IPS-11a (cell line): ENCODE results near the gene IGF1.

Source experiments
- H3K4me3 ChIP-seq: one replicate; pipeline ENCODE4 v1.5.1; 2013; ENCODE audit warnings: low read depth, low read length, control low read depth

The IGF1 gene

GRCh38 chr12:102429211-102430154, 50.9 kb downstream of the IGF1 start:
- H3K4me3 ChIP-seq, result no peak overlapping the region

DNA sequence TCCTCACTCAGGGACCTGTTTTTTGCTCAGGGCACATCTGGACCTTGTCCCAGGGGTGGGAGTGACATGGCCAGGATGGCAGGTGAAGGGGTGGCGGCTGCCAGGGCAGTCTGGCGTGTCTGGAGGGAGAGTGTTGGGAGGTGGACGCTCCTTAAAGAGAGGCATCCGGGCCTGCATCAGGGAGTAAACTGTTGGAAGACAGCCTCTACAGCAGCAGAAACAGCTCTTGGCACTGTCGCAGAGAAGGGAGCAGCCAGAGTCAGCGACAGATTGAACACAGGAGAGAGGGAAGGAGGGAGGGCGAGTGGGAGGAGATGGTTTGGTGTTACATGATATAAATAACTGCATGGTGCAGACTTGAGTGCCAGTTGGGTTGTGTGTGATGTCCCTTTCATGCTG, 52.8 kb downstream of the IGF1 start:
- no peak overlapping the region for H3K4me3 ChIP-seq

DNA sequence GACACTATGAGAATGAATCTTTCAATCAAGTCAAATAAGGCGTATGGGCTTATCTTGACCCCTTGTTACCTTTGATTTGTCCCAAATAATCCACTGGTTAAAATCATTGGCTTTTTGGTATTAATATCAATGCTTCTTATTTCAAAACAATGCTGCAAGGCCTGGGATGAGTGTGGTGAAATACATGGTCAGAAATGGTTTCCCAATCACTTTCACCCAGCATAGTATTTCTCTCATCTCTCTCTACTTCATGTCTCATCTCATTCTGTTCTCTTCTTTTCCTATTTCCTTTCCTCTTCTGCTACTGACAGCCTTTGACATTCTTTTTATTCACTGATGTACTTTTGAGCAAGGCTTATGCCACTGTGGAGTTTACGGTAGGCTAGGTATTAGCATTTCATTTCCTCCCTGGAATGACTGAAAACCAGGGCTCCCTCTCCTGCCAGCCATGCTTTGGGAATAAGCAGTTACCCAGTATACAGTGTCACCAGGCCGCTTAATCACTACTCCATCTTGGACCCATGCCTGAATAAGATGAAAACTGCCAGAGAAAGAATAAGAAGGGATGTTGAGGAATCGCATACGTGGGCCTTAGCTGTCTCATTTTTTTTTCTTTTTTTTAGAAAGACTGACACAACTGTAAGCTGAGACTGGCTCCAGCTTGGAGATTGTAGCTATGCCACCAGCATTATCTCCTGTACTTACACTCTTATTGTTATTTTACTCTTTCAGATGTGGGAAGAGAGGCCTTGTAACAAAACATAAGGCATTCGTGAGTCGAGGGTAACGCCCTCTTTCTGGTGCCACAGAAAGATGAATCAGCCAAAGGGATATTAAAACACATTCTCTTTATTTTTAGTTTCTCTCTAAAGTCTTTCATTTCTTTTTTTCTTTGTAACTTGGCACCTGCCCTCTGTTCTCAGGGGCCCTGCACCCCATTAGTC, 53.5 kb downstream of the IGF1 start:
- no peak overlapping the region for H3K4me3 ChIP-seq

DNA sequence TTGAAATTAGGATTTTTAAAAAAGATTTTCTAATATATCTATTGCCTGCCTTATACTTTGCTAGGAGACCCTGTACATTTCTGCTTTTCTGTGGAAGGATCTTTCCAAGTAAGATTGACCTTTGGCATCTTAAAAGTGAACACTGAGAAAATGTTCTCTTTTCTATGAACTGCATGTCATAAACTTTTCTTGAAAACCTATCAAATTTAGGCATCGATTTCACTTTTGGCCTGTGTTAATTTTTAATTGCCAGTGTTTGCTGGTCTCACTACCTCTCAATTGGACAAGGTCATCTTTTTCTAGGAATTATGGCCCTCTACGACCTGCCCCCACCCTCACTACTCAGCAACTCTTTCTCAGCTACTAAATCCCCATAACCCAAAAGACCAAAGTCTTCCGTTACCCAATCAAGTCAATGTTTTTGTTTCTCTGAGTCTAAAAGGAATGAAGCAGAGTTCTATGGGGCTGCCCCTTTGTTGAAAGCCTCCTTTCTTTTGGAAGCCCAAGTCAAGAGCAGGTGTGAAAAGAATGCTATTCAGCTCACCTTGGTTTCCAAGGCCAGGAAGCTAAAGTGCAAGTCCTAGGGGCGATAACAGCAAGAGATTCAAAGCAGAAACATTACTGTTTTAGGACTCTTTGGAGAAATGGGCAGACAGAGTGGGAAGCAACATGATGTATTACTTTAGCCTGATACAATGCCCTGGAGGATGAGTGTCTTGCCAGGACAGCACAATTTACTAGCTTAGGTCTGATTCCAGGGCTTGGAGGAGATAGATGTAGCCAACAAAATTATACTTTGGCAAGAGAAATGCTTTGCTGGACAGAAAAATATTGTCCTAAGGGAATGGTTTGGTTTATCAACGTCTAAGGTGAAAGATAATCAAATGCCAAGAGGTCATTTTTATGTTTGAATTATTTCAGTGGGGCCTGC, 55.0 kb downstream of the IGF1 start:
- no peak overlapping the region for H3K4me3 ChIP-seq

- H3K4me3 ChIP-seq, result no peak overlapping the region
Measured at GRCh38 chr12:102423462-102423861, 56.9 kb downstream of the IGF1 start.

DNA sequence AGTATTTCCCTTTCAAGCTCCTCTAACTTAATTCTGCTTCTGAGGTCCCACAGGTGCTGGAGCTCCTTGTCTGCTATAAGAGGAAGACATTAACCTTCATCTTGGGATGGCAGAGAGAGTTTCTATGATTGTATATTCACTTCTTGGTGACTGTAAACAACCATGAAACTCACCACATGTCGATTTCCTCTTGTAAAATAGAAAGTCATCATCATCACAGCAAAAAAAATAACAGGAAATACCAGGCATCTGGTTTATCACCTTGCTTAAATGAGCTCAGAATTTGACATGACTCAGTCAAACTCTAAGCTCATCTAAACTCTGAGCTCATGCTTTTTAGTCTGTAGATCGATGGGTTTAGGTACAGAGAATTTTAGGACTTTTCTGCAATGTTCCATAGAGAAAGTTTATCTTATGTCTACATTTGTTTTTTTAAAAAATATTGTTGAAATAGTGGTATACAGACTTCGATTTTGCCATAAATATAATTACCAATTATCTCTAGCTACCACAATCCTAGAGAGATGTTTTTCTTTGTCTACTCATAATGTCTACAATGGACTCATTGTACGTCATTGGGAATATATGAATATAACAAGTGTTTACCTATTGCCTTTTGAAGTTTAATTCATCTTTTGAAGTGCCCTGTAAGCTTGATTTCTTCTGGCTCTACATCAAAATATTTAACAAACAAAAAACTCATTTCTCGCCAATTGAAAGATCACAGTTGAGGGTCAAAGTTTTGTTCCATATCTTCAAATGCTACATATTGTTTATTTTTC, 58.4 kb downstream of the IGF1 start:
- H3K4me3 ChIP-seq, result no peak overlapping the region

DNA sequence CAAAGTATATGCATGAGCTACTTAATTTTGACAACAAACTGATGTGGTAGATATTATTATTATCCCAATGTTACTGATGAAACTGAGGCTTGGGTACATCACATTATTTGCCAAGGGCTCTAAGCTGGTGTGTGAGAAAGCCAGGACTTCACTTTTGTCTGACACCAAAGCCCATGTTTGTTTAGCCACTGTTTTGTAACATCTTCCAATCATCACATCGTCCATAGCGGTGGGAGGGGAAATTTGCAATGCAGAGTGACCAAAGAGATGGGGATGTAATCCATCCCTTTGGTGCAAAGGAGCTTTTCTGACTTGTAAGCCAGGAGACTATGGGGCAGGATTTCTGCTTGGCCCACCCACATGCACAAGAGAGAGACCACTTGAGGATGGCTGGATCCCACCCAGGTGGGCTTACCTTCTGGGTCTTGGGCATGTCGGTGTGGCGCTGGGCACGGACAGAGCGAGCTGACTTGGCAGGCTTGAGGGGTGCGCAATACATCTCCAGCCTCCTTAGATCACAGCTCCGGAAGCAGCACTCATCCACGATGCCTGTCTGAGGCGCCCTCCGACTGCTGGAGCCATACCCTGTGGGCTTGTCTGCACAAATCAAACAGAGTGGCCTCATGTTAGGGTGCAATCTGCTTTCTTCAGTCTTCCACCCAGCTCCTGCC, 61.1 kb downstream of the IGF1 start:
- H3K4me3 ChIP-seq, result no peak overlapping the region

DNA sequence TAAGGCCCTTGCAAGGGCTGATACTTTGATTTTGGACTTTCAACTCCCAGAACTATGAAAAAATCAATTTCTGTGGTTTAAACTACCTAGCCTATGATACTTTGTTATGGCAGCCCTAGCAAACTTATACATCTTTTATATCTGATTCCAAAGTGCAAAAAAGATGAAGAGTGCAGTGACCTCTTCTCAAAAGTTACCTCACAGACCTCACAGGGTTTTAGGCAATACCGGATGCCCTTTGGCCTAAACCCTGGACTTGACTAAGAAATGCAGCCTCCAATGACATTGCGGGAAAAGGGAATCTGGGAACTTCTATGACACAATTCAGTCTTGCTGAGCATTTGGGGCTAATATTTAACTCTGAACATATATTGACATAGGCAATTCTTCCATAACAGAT, 63.3 kb downstream of the IGF1 start:
- no peak overlapping the region for H3K4me3 ChIP-seq

- H3K4me3 ChIP-seq, result no peak overlapping the region
Measured at GRCh38 chr12:102415515-102415914, 64.8 kb downstream of the IGF1 start.

GRCh38 chr12:102413396-102413795, 67.0 kb downstream of the IGF1 start:
- no peak overlapping the region for H3K4me3 ChIP-seq

DNA sequence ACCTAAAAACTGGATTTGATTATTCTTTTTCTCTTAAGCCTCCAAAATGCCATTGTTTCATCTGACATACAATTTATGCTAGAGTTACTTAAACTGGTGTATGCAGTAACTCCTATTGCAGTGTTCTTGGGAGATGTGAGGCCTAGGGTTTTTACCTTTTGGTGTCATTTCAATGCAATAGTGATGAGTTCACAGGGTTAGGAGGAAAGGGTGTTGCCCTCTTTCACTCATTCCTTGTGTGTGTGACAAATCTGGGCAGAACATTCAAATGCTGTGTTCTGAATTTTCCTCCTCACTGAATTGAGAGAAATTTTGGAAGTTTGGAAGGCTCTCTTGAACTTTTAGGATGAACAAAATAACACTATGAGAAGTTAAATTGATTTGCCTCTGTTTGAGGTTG, 69.9 kb downstream of the IGF1 start:
- H3K4me3 ChIP-seq, result no peak overlapping the region

- no peak overlapping the region for H3K4me3 ChIP-seq
Measured at GRCh38 chr12:102408487-102409297, 71.7 kb downstream of the IGF1 start.

DNA sequence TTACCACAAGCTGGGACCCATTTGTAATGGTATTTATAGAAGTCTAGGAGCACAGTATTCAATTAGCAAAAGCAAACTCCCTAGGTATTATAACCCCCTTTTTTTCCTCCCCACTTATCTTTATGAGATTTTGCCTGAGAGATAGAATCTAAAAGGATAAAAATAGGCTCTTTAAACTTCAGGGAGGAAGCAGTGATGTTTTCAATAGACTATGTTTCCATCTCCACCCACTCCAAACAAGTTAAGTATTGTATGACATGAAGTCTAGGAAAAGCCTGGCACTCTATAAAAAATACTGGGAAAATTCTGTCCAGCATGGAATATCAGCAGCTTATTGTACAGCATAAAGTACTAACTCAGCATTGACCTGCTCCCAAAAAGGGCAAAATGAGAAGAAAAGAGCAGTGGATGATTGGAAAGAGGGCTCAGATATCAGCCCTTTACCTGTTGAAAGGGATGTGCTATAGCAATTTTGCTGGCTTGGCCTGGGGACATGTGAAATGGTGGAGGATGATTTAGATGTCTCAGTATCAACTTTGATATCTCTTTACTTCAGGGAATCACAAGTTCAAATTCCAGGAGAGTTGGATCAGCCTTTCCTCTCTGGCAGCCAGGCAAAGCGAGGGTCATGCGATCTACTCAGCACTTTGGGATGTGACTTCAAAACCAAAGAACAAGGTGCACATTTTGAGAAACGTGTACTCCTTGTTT, 72.4 kb downstream of the IGF1 start:
- no peak overlapping the region for H3K4me3 ChIP-seq

DNA sequence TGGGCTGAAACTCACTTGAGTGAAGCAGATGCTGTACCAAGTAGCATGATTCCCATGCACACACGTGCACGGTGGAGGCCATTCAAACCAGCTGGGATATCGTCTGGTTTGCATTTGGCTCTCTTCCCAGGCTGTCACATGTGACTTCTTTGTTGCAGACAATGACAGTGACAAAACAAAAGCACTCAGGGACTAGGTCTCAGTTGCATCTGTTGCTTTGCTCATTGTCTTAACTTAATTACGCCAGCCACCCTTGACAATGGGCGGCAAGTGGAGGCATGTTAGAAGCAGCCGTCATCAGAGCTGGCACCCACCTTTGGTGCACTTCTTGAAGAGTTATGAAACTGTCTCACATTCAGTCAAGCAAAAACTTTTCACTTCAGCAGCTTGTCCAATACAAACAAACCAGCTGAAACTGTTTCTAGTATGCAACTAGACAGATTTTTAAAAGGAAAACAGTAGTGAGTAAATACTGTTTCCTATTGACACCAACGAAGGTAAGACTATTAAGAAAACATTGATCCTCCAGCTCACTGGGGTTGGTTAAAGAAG, 74.3 kb downstream of the IGF1 start:
- no peak overlapping the region for H3K4me3 ChIP-seq

- no peak overlapping the region for H3K4me3 ChIP-seq
Measured at GRCh38 chr12:102401087-102401486, 79.3 kb downstream of the IGF1 start.

DNA sequence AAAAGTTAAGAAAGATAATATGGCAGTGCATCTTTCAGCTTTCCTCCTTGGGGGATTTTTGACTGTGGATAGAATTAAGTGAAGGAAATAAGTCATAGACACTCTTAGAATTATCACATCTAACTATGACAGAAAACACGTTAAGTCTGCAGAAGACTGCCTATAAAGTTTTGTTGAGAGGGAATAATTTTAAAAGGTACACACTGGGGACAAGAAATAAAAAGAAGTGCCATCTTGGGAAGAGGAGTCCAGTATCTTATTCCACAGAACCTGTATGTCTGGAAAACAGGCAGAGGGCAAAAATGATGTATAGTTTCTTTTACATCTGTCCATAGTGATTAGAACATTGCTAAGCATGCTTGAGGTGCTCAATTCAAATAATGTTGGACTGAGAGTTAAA, 80.7 kb downstream of the IGF1 start:
- no peak overlapping the region for H3K4me3 ChIP-seq

DNA sequence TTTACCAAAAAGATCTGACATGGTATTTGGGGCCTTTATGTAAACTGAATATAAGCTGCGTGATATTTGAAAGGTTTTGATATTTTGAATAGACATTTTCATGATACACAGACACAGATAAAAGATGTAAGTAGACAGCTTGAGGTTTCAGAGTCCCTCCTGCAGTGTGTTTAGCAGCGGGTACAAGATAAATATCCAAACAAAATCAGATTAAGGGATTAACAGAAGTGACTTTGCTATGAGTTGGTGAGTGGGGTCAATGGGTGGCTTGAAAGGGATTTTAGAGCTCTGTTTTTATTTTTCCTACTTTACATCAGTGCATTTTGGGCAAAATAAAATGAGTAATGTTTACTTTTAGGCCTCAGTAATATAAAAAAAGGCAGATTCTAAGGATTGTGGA, 84.1 kb downstream of the IGF1 start:
- no peak overlapping the region for H3K4me3 ChIP-seq

- H3K4me3 ChIP-seq, result no peak overlapping the region
Measured at GRCh38 chr12:102394200-102394599, 86.2 kb downstream of the IGF1 start.
